Mesenchymal stem cell (in vitro differentiated cells and primary cell): ENCODE results near the gene DPPA5.

ENCODE experiments used
- DNase-seq: peaks from one replicate; pipeline ENCODE4 v3.0.0-alpha.2; 2013
- H2AFZ ChIP-seq: one replicate; pipeline ENCODE4 v1.6.1; 2013; ENCODE audit warnings: low read depth, mild to moderate bottlenecking, control low read depth, inconsistent platforms, low read length, moderate library complexity
- H2AK5ac ChIP-seq: 2 replicates; pipeline ENCODE4 v1.6.1; 2013; ENCODE audit warnings: low read length, moderate library complexity, mild to moderate bottlenecking, inconsistent platforms; ENCODE audit not compliant: severe bottlenecking
- H2BK120ac ChIP-seq: one replicate; pipeline ENCODE4 v1.6.1; 2013; ENCODE audit warnings: low read depth, mild to moderate bottlenecking, inconsistent platforms, low read length, moderate library complexity
- H2BK12ac ChIP-seq, 2 experiments: one replicate each; pipeline ENCODE4 v1.6.1; 2013; ENCODE audit warnings: inconsistent platforms in 2 of 2, low read length in 2 of 2, mild to moderate bottlenecking in 2 of 2, moderate library complexity in 2 of 2, control low read depth in 1 of 2
- H2BK15ac ChIP-seq: one replicate; pipeline ENCODE4 v1.6.1; 2013; ENCODE audit warnings: mild to moderate bottlenecking, low read depth, inconsistent platforms; ENCODE audit not compliant: poor library complexity, severe bottlenecking
- H2BK5ac ChIP-seq: 2 replicates; pipeline ENCODE4 v1.6.1; 2013; ENCODE audit warnings: low read depth, mild to moderate bottlenecking, low read length, control low read depth, inconsistent platforms; ENCODE audit not compliant: poor library complexity, severe bottlenecking
- H3K14ac ChIP-seq, 2 experiments: one replicate each; pipeline ENCODE4 v1.6.1; 2013; ENCODE audit warnings: inconsistent platforms in 2 of 2, low read length in 2 of 2, control low read depth in 1 of 2, mild to moderate bottlenecking in 1 of 2, moderate library complexity in 1 of 2
- H3K18ac ChIP-seq, 2 experiments: one replicate each; pipeline ENCODE4 v1.6.1; 2013; ENCODE audit warnings: inconsistent platforms in 2 of 2, low read length in 2 of 2, control low read depth in 1 of 2, low read depth in 1 of 2, mild to moderate bottlenecking in 1 of 2
- H3K23ac ChIP-seq, 2 experiments: one replicate each; pipeline ENCODE4 v1.6.1; 2013; ENCODE audit warnings: inconsistent platforms in 2 of 2, low read length in 2 of 2, mild to moderate bottlenecking in 2 of 2, moderate library complexity in 2 of 2, control low read depth in 1 of 2
- H3K27ac ChIP-seq: 2 replicates; pipeline ENCODE4 v1.5.1; 2013; ENCODE audit warnings: mild to moderate bottlenecking, moderate library complexity, low read length, control low read depth, inconsistent platforms; ENCODE audit not compliant: poor library complexity, severe bottlenecking
- H3K27me3 ChIP-seq, 2 experiments: 2 replicates each; pipeline versions ENCODE4 v1.6.1 to v1.7.0; 2013; ENCODE audit warnings: low read length in 2 of 2, mild to moderate bottlenecking in 2 of 2, moderate library complexity in 2 of 2, control low read depth in 1 of 2, inconsistent platforms in 1 of 2; ENCODE audit not compliant: control insufficient read depth in 1 of 2, insufficient read depth in 1 of 2
- H3K36me3 ChIP-seq, 2 experiments: 2 replicates each; pipeline versions ENCODE4 v1.6.1 to v1.7.0; 2013; ENCODE audit warnings: low read length in 2 of 2, control low read depth in 1 of 2, inconsistent platforms in 1 of 2, low read depth in 1 of 2, mild to moderate bottlenecking in 1 of 2; ENCODE audit not compliant: insufficient read depth in 2 of 2, control insufficient read depth in 1 of 2
- H3K4ac ChIP-seq, 2 experiments: one replicate each; pipeline ENCODE4 v1.6.1; 2013; ENCODE audit warnings: inconsistent platforms in 2 of 2, low read length in 2 of 2, mild to moderate bottlenecking in 2 of 2, moderate library complexity in 2 of 2, control low read depth in 1 of 2, low read depth in 1 of 2
- H3K4me1 ChIP-seq: 2 replicates; pipeline ENCODE4 v1.6.1; 2013; ENCODE audit warnings: low read depth, low read length, control low read depth; ENCODE audit not compliant: control insufficient read depth, insufficient read depth
- H3K4me2 ChIP-seq: 2 replicates; pipeline ENCODE4 v1.6.1; 2013; ENCODE audit warnings: low read length, mild to moderate bottlenecking, inconsistent platforms; ENCODE audit not compliant: poor library complexity, severe bottlenecking
- H3K4me3 ChIP-seq, 2 experiments: 2 replicates each; pipeline versions ENCODE4 v1.5.1 to v1.7.0; 2013; ENCODE audit warnings: low read length in 2 of 2, mild to moderate bottlenecking in 2 of 2, control low read depth in 1 of 2, low read depth in 1 of 2; ENCODE audit not compliant: insufficient read depth in 1 of 2
- H3K79me1 ChIP-seq: replicated peaks from 2 replicates; pipeline ENCODE4 v1.6.1; 2013; ENCODE audit warnings: mild to moderate bottlenecking, control low read depth, low read length, inconsistent platforms; ENCODE audit not compliant: poor library complexity, severe bottlenecking
- H3K9ac ChIP-seq: 2 replicates; pipeline ENCODE4 v1.7.0; 2013; ENCODE audit warnings: mild to moderate bottlenecking, low read length, moderate library complexity
- H3K9me3 ChIP-seq: 2 replicates; pipeline ENCODE4 v1.7.0; 2013; ENCODE audit warnings: mild to moderate bottlenecking, low read length; ENCODE audit not compliant: control insufficient read depth
- H4K8ac ChIP-seq: one replicate; pipeline ENCODE4 v1.6.1; 2013; ENCODE audit warnings: inconsistent platforms, mild to moderate bottlenecking, low read length, moderate library complexity
- H4K91ac ChIP-seq: one replicate; pipeline ENCODE4 v1.6.1; 2013; ENCODE audit warnings: mild to moderate bottlenecking, low read length, inconsistent platforms
- WGBS: methylation state at CpG from one replicate; pipeline ENCODE4 v1.1.7; 2013; ENCODE audit warnings: mixed read lengths; 5-methylcytosine and 5-hydroxymethylcytosine counted together

DPPA5 gene

GRCh38 chr6:73377225-73377624 lies 23.1 kb upstream of the DPPA5 start:
- H3K36me3 ChIP-seq: no peaks in the 10 kb centered on the region
- H3K4ac ChIP-seq: no peak overlapping the region
- no peak overlapping the region for H3K4me2 ChIP-seq
- H3K27me3 ChIP-seq: no peaks in the 10 kb centered on the region
- 78% methylated on average over 1 of the region's 3 CpGs for WGBS
- no peak overlapping the region for H4K91ac ChIP-seq
- no peak overlapping the region for H2BK15ac ChIP-seq
- no peak overlapping the region for H3K18ac ChIP-seq
- H2AK5ac ChIP-seq: no peak overlapping the region
- no peak overlapping the region for H3K9ac ChIP-seq
- no peak overlapping the region for H4K8ac ChIP-seq
- no peak overlapping the region for H3K27ac ChIP-seq
- H3K4me3 ChIP-seq: no peak overlapping the region
- no peak for DNase-seq
- H2BK12ac ChIP-seq: no peak overlapping the region
- H2BK5ac ChIP-seq: no peak overlapping the region
- no peak overlapping the region for H2BK120ac ChIP-seq
- H2AFZ ChIP-seq: no peak overlapping the region
- no peaks in the 10 kb centered on the region for H3K79me1 ChIP-seq
- H3K14ac ChIP-seq: no peak overlapping the region
- peaks cover 4% of the 10 kb centered on the region for H3K9me3 ChIP-seq
- H3K4me1 ChIP-seq: peaks cover 1% of the 10 kb centered on the region
- H3K23ac ChIP-seq: no peak overlapping the region

DNA sequence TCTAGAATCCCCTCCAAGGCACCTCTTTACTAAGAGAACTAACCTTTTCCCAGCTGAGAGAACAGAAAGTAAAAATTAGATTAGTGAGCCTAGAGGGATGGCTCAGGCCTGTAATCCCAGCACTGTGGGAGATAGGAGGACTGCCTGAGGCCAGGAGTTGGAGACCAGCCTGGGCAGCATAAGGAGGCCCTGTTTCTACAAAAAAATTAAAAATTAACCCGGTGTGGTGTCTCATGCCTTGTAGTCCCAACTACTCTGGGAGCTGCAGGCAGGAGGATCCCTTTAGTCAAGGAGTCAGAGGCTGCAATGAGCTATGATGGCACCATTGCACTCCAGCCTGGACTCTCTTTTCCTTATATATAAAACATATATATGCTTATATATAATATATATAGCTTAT lies 21.1 kb upstream of the DPPA5 start:
- H3K23ac ChIP-seq: no peak overlapping the region
- H2AFZ ChIP-seq: no peak overlapping the region
- no peak for DNase-seq
- H4K8ac ChIP-seq: no peak overlapping the region
- no peak overlapping the region for H2BK5ac ChIP-seq
- no peak overlapping the region for H3K4ac ChIP-seq
- peak overlapping the region; percentile 23 for H3K27ac ChIP-seq
- no peaks in the 10 kb centered on the region for H3K79me1 ChIP-seq
- H3K36me3 ChIP-seq: no peaks in the 10 kb centered on the region
- no peak overlapping the region for H3K4me3 ChIP-seq
- H3K4me2 ChIP-seq: no peak overlapping the region
- H2BK12ac ChIP-seq: no peak overlapping the region
- H3K18ac ChIP-seq: no peak overlapping the region
- peaks cover 1% of the 10 kb centered on the region for H3K4me1 ChIP-seq
- H2BK120ac ChIP-seq: no peak overlapping the region
- no peak overlapping the region for H4K91ac ChIP-seq
- H3K9ac ChIP-seq: no peak overlapping the region
- H3K9me3 ChIP-seq: peaks cover 11% of the 10 kb centered on the region
- H3K14ac ChIP-seq: no peak overlapping the region
- H2BK15ac ChIP-seq: no peak overlapping the region
- H2AK5ac ChIP-seq: no peak overlapping the region
- no peaks in the 10 kb centered on the region for H3K27me3 ChIP-seq
- WGBS: 100% methylated on average over 1 of the region's 1 CpG

DNA sequence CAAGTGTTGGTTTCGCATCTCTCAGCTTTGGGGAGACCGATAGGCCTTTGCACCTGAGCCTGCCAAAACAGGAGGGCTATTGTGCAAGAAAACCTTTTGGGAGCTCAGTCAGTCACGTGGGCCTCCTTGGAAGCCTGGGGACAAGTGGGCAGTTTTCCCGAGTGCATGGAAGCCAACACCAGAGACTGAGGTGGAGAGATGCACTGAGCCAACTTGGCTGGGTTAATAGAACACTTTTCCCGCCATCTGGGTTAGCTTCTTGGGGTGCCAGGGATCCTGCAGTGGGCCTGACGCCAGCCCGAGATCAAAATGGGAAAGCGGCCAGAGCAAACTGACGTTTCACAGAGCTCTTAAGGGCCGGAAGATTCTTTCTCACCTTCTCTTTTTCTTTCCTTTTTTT lies 18.4 kb upstream of the DPPA5 start:
- no peak overlapping the region for H2BK5ac ChIP-seq
- H2BK15ac ChIP-seq: no peak overlapping the region
- WGBS: 88% methylated on average over 10 of the region's 10 CpGs
- no peak overlapping the region for H3K18ac ChIP-seq
- no peak overlapping the region for H3K4me2 ChIP-seq
- DNase-seq: no peak
- H3K9me3 ChIP-seq: peaks cover 11% of the 10 kb centered on the region
- no peak overlapping the region for H3K4ac ChIP-seq
- H2BK12ac ChIP-seq: no peak overlapping the region
- H3K23ac ChIP-seq: no peak overlapping the region
- no peak overlapping the region for H4K8ac ChIP-seq
- no peak overlapping the region for H3K9ac ChIP-seq
- H2BK120ac ChIP-seq: no peak overlapping the region
- H3K79me1 ChIP-seq: no peaks in the 10 kb centered on the region
- H2AK5ac ChIP-seq: no peak overlapping the region
- no peak overlapping the region for H2AFZ ChIP-seq
- H4K91ac ChIP-seq: no peak overlapping the region
- H3K14ac ChIP-seq: no peak overlapping the region
- peaks cover 1% of the 10 kb centered on the region for H3K4me1 ChIP-seq
- H3K36me3 ChIP-seq: no peaks in the 10 kb centered on the region
- no peak overlapping the region for H3K4me3 ChIP-seq
- no peaks in the 10 kb centered on the region for H3K27me3 ChIP-seq
- H3K27ac ChIP-seq: no peak overlapping the region

DNA sequence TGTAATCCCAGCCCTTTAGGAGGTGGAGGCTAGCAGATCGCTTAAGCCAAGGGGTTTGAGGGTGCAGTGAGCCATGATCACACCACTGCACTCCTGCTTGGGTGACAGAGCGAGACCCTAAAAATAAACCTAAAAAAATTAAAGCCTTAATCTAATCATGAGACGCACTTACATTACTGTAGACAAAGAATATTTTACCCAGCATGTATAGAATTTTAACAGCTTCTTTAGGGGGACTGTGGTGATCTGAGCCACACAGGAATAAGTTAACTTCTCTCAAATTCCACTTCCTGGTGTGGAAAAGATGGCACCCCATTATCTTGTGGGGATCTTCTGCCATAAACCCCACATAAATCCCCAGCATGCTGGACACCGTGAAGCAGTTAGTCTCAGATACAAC lies 17.9 kb upstream of the DPPA5 start:
- Histone ChIP-seq H3K27me3 (no peaks in the 10 kb centered on the region), H4K8ac (no peak overlapping the region), H2BK12ac (no peak overlapping the region), H3K9ac (no peak overlapping the region), H3K14ac (no peak overlapping the region), H2BK15ac (no peak overlapping the region), H3K4ac (no peak overlapping the region), H3K4me1 (peaks cover 1% of the 10 kb centered on the region), H3K18ac (no peak overlapping the region), H2BK120ac (no peak overlapping the region), H4K91ac (no peak overlapping the region), H2AK5ac (no peak overlapping the region), H3K23ac (no peak overlapping the region), H3K36me3 (no peaks in the 10 kb centered on the region), H3K27ac (no peak overlapping the region), H3K4me3 (no peak overlapping the region), H3K9me3 (peaks cover 11% of the 10 kb centered on the region), H2AFZ (no peak overlapping the region), H3K79me1 (no peaks in the 10 kb centered on the region), H2BK5ac (no peak overlapping the region), H3K4me2 (no peak overlapping the region)
- DNase-seq: no peak
- WGBS: 97% methylated on average over 4 of the region's 4 CpGs
